Common myeloid progenitor, CD34-positive (primary cell): ENCODE measurements around the gene ULBP2.
A peak's percentile ranks its signal among the peaks of the same experiment; 100 is the strongest.
"Not testable (repeated sequence)": the region's sequence is repeated elsewhere in the genome, so short reads cannot be mapped to it uniquely, and the experiment has no call there.

Source experiments
- CTCF ChIA-PET: fragments of 350-600 bp; sonication (Branson Sonifier 250); formaldehyde crosslinking; loops from one replicate; lab custom pipeline; 2021; ENCODE audit warnings: antibody characterized with exemption; lab: Charles Lee
- POLR2A ChIA-PET: fragments of 350-600 bp; sonication (Branson Sonifier 250); formaldehyde crosslinking; loops from one replicate; lab custom pipeline; 2021; ENCODE audit warnings: antibody characterized with exemption; lab: Charles Lee
- DNase-seq, 3 donors: peaks; one replicate each; pipeline versions ENCODE4 v3.0.0 to v3.0.0-alpha.2; 2013
- H3K27ac ChIP-seq, 2 experiments: 1 replicate in 1 of 2; 2 replicates in 1 of 2; pipeline ENCODE4 v1.7.0; 2013; ENCODE audit warnings: inconsistent platforms in 2 of 2, low read length in 2 of 2, mild to moderate bottlenecking in 2 of 2, low read depth in 1 of 2, moderate library complexity in 1 of 2; ENCODE audit not compliant: severe bottlenecking in 2 of 2, insufficient read depth in 1 of 2, poor library complexity in 1 of 2
- H3K27me3 ChIP-seq, 5 experiments: replicated peaks in 2 of 5; 1 replicate in 3 of 5; 2 replicates in 2 of 5; pipeline versions ENCODE4 v1.6.1 to v1.7.0; 2013; ENCODE audit warnings: low read length in 4 of 5, mild to moderate bottlenecking in 2 of 5, moderate library complexity in 2 of 5, inconsistent platforms in 1 of 5; ENCODE audit not compliant: insufficient read depth in 5 of 5, control insufficient read depth in 4 of 5
- H3K36me3 ChIP-seq, 4 experiments: 1 replicate in 2 of 4; 2 replicates in 2 of 4; pipeline versions ENCODE4 v1.6.1 to v1.7.0; 2013; ENCODE audit warnings: low read length in 3 of 4, control low read depth in 1 of 4, mild to moderate bottlenecking in 1 of 4; ENCODE audit not compliant: control insufficient read depth in 4 of 4, insufficient read depth in 4 of 4
- H3K4me1 ChIP-seq, 4 experiments: 1 replicate in 3 of 4; 2 replicates in 1 of 4; pipeline versions ENCODE4 v1.6.1 to v1.7.1; 2013; ENCODE audit warnings: low read length in 3 of 4, mild to moderate bottlenecking in 3 of 4, control low read depth in 1 of 4, inconsistent platforms in 1 of 4, moderate library complexity in 1 of 4; ENCODE audit not compliant: control insufficient read depth in 4 of 4, insufficient read depth in 4 of 4; ENCODE audit errors: control extremely low read depth in 1 of 4
- H3K4me3 ChIP-seq, 7 experiments: 1 replicate in 4 of 7; 2 replicates in 3 of 7; pipeline versions ENCODE4 v1.5.1 to v1.7.0; 2013; ENCODE audit warnings: mild to moderate bottlenecking in 7 of 7, low read length in 6 of 7, moderate library complexity in 6 of 7, inconsistent platforms in 2 of 7, low read depth in 2 of 7, control low read depth in 1 of 7; ENCODE audit not compliant: insufficient read depth in 4 of 7, control insufficient read depth in 1 of 7; ENCODE audit errors: extremely low read depth in 1 of 7
- H3K9me3 ChIP-seq, 5 experiments: 1 replicate in 4 of 5; 2 replicates in 1 of 5; pipeline versions ENCODE4 v1.6.1 to v1.7.1; 2013; ENCODE audit warnings: low read length in 4 of 5, mild to moderate bottlenecking in 2 of 5, inconsistent platforms in 1 of 5, low read depth in 1 of 5, moderate library complexity in 1 of 5; ENCODE audit not compliant: control insufficient read depth in 4 of 5, insufficient read depth in 2 of 5; ENCODE audit errors: control extremely low read depth in 1 of 5
- WGBS: methylation state at CpG from one replicate; pipeline ENCODE4 v1.1.5; 2013; ENCODE audit not compliant: insufficient coverage; 5-methylcytosine and 5-hydroxymethylcytosine counted together

Gene ULBP2

DNA sequence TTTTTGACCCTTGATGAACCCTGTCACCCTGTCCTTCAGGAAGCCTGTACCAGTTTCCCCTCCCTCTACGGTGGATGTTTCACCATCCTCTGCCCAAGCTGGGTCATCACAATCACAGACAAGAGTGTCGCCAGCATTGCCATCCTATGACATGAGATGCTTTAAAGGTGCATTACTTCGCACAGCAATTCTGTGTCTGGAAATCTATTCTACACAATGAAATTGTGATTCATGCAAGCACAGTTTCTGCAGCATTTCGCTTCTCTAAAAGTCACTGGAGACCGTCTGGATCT is 2.5 kb upstream of the ULBP2 start:
- Histone ChIP-seq H3K27ac (no peak overlapping the region), H3K4me3 (no peak overlapping the region), H3K36me3 (no peaks in the 10 kb centered on the region), H3K27me3 (peaks cover 33 to 88% (median 51%) of the 10 kb centered on the region in 5 experiments), H3K4me1 (peaks cover 0 to 30% (median 22%) of the 10 kb centered on the region in 4 experiments), H3K9me3 (no peaks in the 10 kb centered on the region)
- POLR2A ChIA-PET = no interaction called here
- CTCF ChIA-PET = interaction anchor here (0.9 to 1.4 kb wide), 3 partner anchors 10 to 87 kb away, joined by 3 read pairs; no protein-coding TSS in a partner anchor
- WGBS = 24% methylated on average over 5 of the region's 5 CpGs
- peak in 1 of 3 donors; percentile 16 for DNase-seq

DNA sequence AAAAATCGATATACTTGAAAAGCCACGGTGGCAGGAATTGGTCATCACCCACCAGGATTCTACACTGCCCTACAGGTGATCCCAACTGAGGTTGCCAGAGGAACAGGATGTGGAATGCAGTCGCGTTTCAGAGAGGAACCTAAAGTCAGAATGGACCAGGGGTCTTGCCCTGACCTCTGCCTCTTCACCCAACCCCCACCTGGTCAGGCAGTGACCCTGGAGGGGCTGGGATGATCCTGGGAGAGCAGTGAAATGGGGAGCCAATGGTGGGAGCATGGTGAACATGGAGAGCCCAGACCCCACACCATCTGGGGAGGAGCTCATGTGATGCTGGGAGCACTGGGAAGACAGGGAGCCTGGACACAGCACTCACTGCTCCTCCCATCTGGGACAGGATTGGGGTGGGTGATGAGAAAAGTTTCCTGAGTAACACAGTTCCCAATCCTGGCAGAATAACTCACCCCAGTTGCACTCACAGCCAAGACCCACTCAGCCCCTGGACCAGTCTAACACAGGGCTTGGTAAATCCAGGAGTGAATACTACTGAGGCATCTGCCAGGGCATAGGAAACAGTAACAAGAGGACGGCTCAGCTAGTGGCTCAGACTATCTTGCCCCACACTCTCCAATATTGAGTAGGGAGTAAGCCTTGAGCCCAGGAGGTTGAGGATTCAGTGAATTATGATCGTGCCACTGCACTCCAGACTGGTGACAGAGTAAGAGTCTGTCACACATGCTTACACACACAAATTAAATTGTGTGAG is 1.7 kb upstream of the ULBP2 start:
- H3K9me3 ChIP-seq = no peaks in the 10 kb centered on the region
- peaks cover 30 to 80% (median 44%) of the 10 kb centered on the region in 5 experiments for H3K27me3 ChIP-seq
- H3K4me1 ChIP-seq = peaks cover 0 to 30% (median 22%) of the 10 kb centered on the region in 4 experiments
- H3K36me3 ChIP-seq = no peaks in the 10 kb centered on the region
- POLR2A ChIA-PET = no interaction called here
- no peak for DNase-seq
- H3K27ac ChIP-seq = no peak overlapping the region
- CTCF ChIA-PET = interaction anchor here (0.6 to 1.7 kb wide), 5 partner anchors 17 to 131 kb away, joined by 3 to 5 read pairs (median 4); no protein-coding TSS in a partner anchor
- 13% methylated on average over 3 of the region's 6 CpGs for WGBS
- no peak overlapping the region for H3K4me3 ChIP-seq

DNA sequence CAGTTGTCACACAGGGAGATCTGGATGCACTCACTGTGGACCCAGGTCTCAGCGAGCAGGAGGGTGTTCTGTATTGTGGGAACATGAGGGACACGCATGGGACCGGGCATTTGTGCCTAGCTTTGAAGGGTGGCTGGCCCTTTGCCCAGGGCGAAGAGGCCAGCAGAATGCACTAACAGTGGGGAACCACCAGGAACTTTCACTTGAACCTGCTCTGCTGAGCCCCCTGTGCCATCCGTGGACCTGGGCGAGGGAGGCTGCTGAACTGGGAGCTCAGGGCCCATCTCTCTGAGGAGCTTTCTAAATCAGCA is 1.2 kb upstream of the ULBP2 start:
- WGBS = 12% methylated on average over 6 of the region's 6 CpGs
- no peak overlapping the region for H3K27ac ChIP-seq
- H3K4me3 ChIP-seq = no peak overlapping the region
- H3K36me3 ChIP-seq = no peaks in the 10 kb centered on the region
- peaks cover 30 to 77% (median 39%) of the 10 kb centered on the region in 5 experiments for H3K27me3 ChIP-seq
- ChIA-PET CTCF (interaction anchor here (0.6 to 1.7 kb wide), 6 partner anchors 13 to 130 kb away, joined by 3 to 5 read pairs (median 4); no protein-coding TSS in a partner anchor), POLR2A (no interaction called here)
- peak in 1 of 3 donors; percentile 10 for DNase-seq
- no peaks in the 10 kb centered on the region for H3K9me3 ChIP-seq
- H3K4me1 ChIP-seq = peaks cover 0 to 30% (median 22%) of the 10 kb centered on the region in 4 experiments

- CTCF ChIA-PET = no interaction called here
These were observed 631 bp downstream of the ULBP2 start for GRCh38 chr6:149942461-149942829.

GRCh38 chr6:149943321-149943720 is 1.5 kb downstream of the ULBP2 start:
- POLR2A ChIA-PET, H3K27ac ChIP-seq, CTCF ChIA-PET, H3K36me3 ChIP-seq, H3K9me3 ChIP-seq, H3K4me3 ChIP-seq, DNase-seq: not testable (repeated sequence)
- WGBS = 71% methylated on average over 4 of the region's 5 CpGs
- peaks cover 15 to 64% (median 26%) of the 10 kb centered on the region in 5 experiments for H3K27me3 ChIP-seq
- H3K4me1 ChIP-seq = peaks cover 0 to 26% (median 20%) of the 10 kb centered on the region in 4 experiments

More at GRCh38 chr6:149942461-149942829, 631 bp downstream of the ULBP2 start:
- no peak overlapping the region for H3K27ac ChIP-seq
- DNase-seq = peak in 2 of 3 donors; percentile 12 to 17
- WGBS = 15% methylated on average over 11 of the region's 13 CpGs
- peaks cover 0 to 30% (median 22%) of the 10 kb centered on the region in 4 experiments for H3K4me1 ChIP-seq
- POLR2A ChIA-PET = no interaction called here
- no peaks in the 10 kb centered on the region for H3K36me3 ChIP-seq
- H3K27me3 ChIP-seq = peaks cover 18 to 66% (median 27%) of the 10 kb centered on the region in 5 experiments
- no peaks in the 10 kb centered on the region for H3K9me3 ChIP-seq
- peak overlapping the region in 6 of 7 experiments; percentile 37 to 77 (median 61) for H3K4me3 ChIP-seq

DNA sequence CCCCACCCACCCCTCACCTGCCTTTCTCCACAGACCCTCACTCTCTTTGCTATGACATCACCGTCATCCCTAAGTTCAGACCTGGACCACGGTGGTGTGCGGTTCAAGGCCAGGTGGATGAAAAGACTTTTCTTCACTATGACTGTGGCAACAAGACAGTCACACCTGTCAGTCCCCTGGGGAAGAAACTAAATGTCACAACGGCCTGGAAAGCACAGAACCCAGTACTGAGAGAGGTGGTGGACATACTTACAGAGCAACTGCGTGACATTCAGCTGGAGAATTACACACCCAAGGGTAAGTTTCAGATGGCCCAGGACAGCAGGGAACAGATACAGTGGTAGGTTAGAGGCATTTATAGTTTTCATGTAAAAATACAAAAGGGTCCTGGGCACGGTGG is 3.5 kb downstream of the ULBP2 start:
- peaks cover 4 to 57% (median 15%) of the 10 kb centered on the region in 5 experiments for H3K27me3 ChIP-seq
- POLR2A ChIA-PET, H3K27ac ChIP-seq, H3K4me3 ChIP-seq, H3K36me3 ChIP-seq, CTCF ChIA-PET, H3K9me3 ChIP-seq, DNase-seq: not testable (repeated sequence)
- H3K4me1 ChIP-seq = peaks cover 0 to 19% (median 13%) of the 10 kb centered on the region in 4 experiments
- WGBS = 84% methylated on average over 3 of the region's 6 CpGs

DNA sequence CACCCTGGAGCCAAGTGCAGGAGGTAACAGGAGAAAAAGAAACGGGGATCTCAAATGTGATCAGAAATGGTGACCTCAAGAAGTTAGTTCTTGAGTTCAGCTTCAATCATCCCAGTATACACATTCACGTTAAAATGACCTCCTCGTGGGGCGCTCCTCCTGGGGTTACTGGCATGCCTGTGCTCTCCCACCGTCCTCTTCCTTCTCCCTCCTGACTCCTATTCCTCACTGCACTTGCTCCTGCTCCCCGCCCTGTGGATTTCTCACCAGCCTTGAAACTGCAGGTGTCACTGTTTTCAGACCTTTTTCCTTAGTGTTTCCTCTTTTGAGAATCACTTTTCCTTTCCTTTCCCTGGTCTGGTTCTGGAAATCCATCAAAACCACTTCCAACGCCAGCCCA is 4.8 kb downstream of the ULBP2 start:
- H3K27me3 ChIP-seq = peaks cover 0 to 57% (median 19%) of the 10 kb centered on the region in 5 experiments
- 70% methylated on average over 6 of the region's 7 CpGs for WGBS
- CTCF ChIA-PET = not testable (repeated sequence)

More for the DNA sequence above, 4.8 kb downstream of the ULBP2 start:
- H3K4me1 ChIP-seq, H3K36me3 ChIP-seq, H3K4me3 ChIP-seq, H3K9me3 ChIP-seq, H3K27ac ChIP-seq, DNase-seq, POLR2A ChIA-PET: not testable (repeated sequence)
